HepG2 (cell line): Measurements from ENCODE around the gene UBAP2L. TPM values are rescaled to one million over a fixed set of nuclear protein-coding genes. Genes with fewer than 3 reads are reported as not detected.

Source experiments
- EHMT2 ChIP-seq: fragments of 200-600 bp; sonication (generic); IDR thresholded peaks from 2 replicates; pipeline ENCODE4 v1.7.0; 2017; ENCODE audit warnings: antibody characterized with exemption, low read depth, low read length, borderline replicate concordance
- GATA4 ChIP-seq: sonication (generic); IDR thresholded peaks from 2 replicates; pipeline ENCODE4 v1.6.1; 2016; ENCODE audit warnings: antibody characterized with exemption, low read depth, borderline replicate concordance
- HOXA7 ChIP-seq: sonication (generic); formaldehyde crosslinking; IDR thresholded peaks from 2 replicates; pipeline ENCODE4 v1.8.1; 2022; ENCODE audit warnings: mild to moderate bottlenecking, missing genetic modification reagents, moderate library complexity
- IRF1 ChIP-seq: sonication (generic); formaldehyde crosslinking; IDR thresholded peaks from 2 replicates; pipeline ENCODE4 v1.4.0; 2020; ENCODE audit warnings: low read depth, mild to moderate bottlenecking, missing genetic modification reagents
- KAT7 ChIP-seq: IDR thresholded peaks from 2 replicates; pipeline ENCODE4 v1.6.1; 2018; ENCODE audit warnings: borderline replicate concordance, missing compliant biosample characterization
- MEIS2 ChIP-seq: sonication (generic); formaldehyde crosslinking; IDR thresholded peaks from 2 replicates; pipeline ENCODE4 v1.9.0; 2021; ENCODE audit warnings: mild to moderate bottlenecking, missing genetic modification reagents
- MYNN ChIP-seq: sonication (generic); formaldehyde crosslinking; IDR thresholded peaks from 2 replicates; pipeline ENCODE4 v1.4.0; 2020; ENCODE audit warnings: mild to moderate bottlenecking, low read depth, missing genetic modification reagents
- NCOA1 ChIP-seq: sonication (generic); formaldehyde crosslinking; IDR thresholded peaks from 2 replicates; pipeline ENCODE4 v1.9.0; 2021; ENCODE audit warnings: missing genetic modification reagents
- RNF2 ChIP-seq: fragments of 450-650 bp; conservative IDR thresholded peaks from 2 replicates; pipeline ENCODE4 v1.6.1; 2016; ENCODE audit warnings: low read depth
- SOX13 ChIP-seq, 3 experiments: fragments of 450-650 bp in 1 of 3; sonication (generic) in 1 of 3; formaldehyde crosslinking in 1 of 3; IDR thresholded peaks in 2 of 3; conservative IDR thresholded peaks in 1 of 3; 2 replicates each; pipeline versions ENCODE4 v1.5.0 to v1.6.1; 2016 to 2020; ENCODE audit warnings: antibody characterized with exemption in 1 of 3, mild to moderate bottlenecking in 1 of 3, missing compliant biosample characterization in 1 of 3, missing genetic modification reagents in 1 of 3, moderate library complexity in 1 of 3
- ZNF318 ChIP-seq: sonication (generic); formaldehyde crosslinking; IDR thresholded peaks from 2 replicates; pipeline ENCODE4 v1.4.0; 2020; ENCODE audit warnings: mild to moderate bottlenecking, missing genetic modification reagents
- ZNF577 ChIP-seq: sonication (generic); formaldehyde crosslinking; IDR thresholded peaks from 2 replicates; pipeline ENCODE4 v1.4.0; 2020; ENCODE audit warnings: mild to moderate bottlenecking, low read depth, missing genetic modification reagents, borderline replicate concordance
- ZNF800 ChIP-seq: sonication (generic); formaldehyde crosslinking; IDR thresholded peaks from 2 replicates; pipeline ENCODE4 v1.4.0; 2020; ENCODE audit warnings: missing genetic modification reagents
- polyA plus RNA-seq, 8 experiments: library from polyadenylated mRNA; depleted of rRNA in 3 of 8; stranded (reverse) in 7 of 8; unstranded in 1 of 8; fragments of >200 nt; fragmentation: Illumina TruSeq in 4 of 8; extraction: Trizol in 4 of 8; gene quantifications; 2 replicates each; pipeline versions ENCODE4 v1.2.1 to v1.2.3, GENCODE V29; 2011 to 2016; ENCODE audit warnings: low read depth in 4 of 8, missing spikeins in 1 of 8, mixed read lengths in 1 of 8; ENCODE audit not compliant: insufficient read depth in 1 of 8
- total RNA-seq, 5 experiments: library from RNA; depleted of rRNA; stranded (reverse); fragments of >200 nt; fragmentation: Illumina TruSeq; extraction: Trizol; gene quantifications; 2 replicates each; pipeline ENCODE4 v1.2.3, GENCODE V29; 2016; ENCODE audit warnings: low read depth in 1 of 5

The UBAP2L gene
- total and polyA plus RNA-seq, 2 of the 13 experiments (the other 11 are each of a cell fraction or from before 2014, with no cell fraction given) = 74.2 to 159 TPM

GRCh38 chr1:154272217-154272998 lies 51.7 kb downstream of the UBAP2L start, which contains the start of gene HAX1 (continued):
- TF ChIP-seq ZNF800 (CRISPR knock-in tag) (no peak), MEIS2 (CRISPR knock-in tag) (no peak), ZNF318 (CRISPR knock-in tag) (no peak), ZNF577 (no peak), NCOA1 (CRISPR knock-in tag) (no peak), HOXA7 (CRISPR knock-in tag) (no peak), GATA4 (peak; percentile 52; the same call in 1 of the 2 replicates), MYNN (CRISPR knock-in tag) (no peak), EHMT2 (no peak), SOX13 (IDR thresholded peaks at IDR 0.05) (no peak), SOX13 (CRISPR knock-in tag; conservative IDR thresholded peaks at IDR 0.05 in 1 of 2, IDR thresholded peaks at IDR 0.05 in 1 of 2) (peak in 1 of 2 experiments; percentile 50; a peak in 1 of 4 replicates), IRF1 (no peak), KAT7 (CRISPR knock-in tag) (no peak), RNF2 (no peak)
